A549 (cell line): ENCODE results near the gene PSME3IP1.

Experiments
- EP300 ChIP-seq, 2 experiments: fragments of >200 bp; sonication (Bioruptor Twin); formaldehyde crosslinking; IDR thresholded peaks; 2 replicates in 1 of 2; 3 replicates in 1 of 2; pipeline ENCODE4 v1.6.1; 2016 to 2017
- TF ChIP-seq, protein P1 (sequence below): fragments of >200 bp; sonication (Bioruptor Twin); formaldehyde crosslinking; IDR thresholded peaks from 3 replicates; pipeline ENCODE4 v1.6.1; 2016
- TF ChIP-seq, protein P2 (sequence below): fragments of 200-600 bp; sonication (generic); IDR thresholded peaks from 2 replicates; pipeline ENCODE4 v1.6.1; 2016; ENCODE audit warnings: antibody characterized with exemption, mild to moderate bottlenecking, moderate library complexity
- TF ChIP-seq, protein P3 (sequence below): IDR thresholded peaks from 2 replicates; pipeline ENCODE4 v1.6.1; 2012

DNA sequence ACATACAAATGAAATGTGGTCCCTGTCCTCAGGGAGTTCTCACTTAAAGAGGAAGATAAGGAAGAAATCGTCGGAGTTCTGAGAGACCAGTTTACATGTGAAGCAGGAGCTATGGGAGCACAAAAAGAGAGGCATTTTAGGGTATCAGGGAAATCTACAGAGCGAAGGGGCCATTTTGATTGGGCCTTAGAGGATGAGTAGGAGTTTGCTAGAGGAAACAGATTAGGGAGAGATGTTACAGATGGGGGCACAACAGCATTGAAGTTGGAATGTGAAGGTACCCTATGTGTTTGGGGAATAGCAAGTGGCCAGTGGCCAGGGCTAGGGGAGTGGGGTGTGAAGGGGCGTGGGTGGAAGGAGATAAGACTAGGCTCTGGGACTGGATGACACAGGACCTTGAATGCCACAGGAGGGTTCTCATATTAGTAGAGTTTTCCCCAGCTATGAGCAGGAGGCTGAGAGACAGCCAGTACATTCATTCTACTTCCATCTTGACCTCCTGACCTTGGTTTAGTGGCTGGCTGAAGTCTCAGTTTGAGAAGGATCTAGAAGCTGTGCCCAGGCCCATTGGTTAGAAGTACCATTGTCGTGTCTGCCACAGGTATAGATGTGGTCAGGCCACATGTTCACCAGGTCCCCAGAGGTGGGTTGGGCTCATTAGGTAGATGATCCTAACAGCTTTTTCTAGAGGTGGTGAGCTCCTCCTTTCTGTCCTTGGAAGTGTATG is 58.6 kb downstream of the PSME3IP1 start:
- TF ChIP-seq, protein P1, sequence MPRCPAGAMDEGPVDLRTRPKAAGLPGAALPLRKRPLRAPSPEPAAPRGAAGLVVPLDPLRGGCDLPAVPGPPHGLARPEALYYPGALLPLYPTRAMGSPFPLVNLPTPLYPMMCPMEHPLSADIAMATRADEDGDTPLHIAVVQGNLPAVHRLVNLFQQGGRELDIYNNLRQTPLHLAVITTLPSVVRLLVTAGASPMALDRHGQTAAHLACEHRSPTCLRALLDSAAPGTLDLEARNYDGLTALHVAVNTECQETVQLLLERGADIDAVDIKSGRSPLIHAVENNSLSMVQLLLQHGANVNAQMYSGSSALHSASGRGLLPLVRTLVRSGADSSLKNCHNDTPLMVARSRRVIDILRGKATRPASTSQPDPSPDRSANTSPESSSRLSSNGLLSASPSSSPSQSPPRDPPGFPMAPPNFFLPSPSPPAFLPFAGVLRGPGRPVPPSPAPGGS = no peak
- TF ChIP-seq, protein P2, sequence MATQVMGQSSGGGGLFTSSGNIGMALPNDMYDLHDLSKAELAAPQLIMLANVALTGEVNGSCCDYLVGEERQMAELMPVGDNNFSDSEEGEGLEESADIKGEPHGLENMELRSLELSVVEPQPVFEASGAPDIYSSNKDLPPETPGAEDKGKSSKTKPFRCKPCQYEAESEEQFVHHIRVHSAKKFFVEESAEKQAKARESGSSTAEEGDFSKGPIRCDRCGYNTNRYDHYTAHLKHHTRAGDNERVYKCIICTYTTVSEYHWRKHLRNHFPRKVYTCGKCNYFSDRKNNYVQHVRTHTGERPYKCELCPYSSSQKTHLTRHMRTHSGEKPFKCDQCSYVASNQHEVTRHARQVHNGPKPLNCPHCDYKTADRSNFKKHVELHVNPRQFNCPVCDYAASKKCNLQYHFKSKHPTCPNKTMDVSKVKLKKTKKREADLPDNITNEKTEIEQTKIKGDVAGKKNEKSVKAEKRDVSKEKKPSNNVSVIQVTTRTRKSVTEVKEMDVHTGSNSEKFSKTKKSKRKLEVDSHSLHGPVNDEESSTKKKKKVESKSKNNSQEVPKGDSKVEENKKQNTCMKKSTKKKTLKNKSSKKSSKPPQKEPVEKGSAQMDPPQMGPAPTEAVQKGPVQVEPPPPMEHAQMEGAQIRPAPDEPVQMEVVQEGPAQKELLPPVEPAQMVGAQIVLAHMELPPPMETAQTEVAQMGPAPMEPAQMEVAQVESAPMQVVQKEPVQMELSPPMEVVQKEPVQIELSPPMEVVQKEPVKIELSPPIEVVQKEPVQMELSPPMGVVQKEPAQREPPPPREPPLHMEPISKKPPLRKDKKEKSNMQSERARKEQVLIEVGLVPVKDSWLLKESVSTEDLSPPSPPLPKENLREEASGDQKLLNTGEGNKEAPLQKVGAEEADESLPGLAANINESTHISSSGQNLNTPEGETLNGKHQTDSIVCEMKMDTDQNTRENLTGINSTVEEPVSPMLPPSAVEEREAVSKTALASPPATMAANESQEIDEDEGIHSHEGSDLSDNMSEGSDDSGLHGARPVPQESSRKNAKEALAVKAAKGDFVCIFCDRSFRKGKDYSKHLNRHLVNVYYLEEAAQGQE = no peak
- TF ChIP-seq EP300 (IDR thresholded peaks at IDR 0.05) = no peak
- TF ChIP-seq, protein P3, sequence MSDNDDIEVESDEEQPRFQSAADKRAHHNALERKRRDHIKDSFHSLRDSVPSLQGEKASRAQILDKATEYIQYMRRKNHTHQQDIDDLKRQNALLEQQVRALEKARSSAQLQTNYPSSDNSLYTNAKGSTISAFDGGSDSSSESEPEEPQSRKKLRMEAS = no peak
